ENCODE data around the gene SLK. TPM values are rescaled to one million over a fixed set of nuclear protein-coding genes. Genes with fewer than 3 reads are reported as not detected.

SLK gene
- polyA plus RNA-seq, 2 of the 4 experiments (the other 2 are of a cell fraction): 23.3 to 29.2 TPM

- CTCF ChIA-PET: interaction anchor here (0.7 to 2.2 kb wide), 5 partner anchors 9 to 133 kb away, joined by 3 to 7 read pairs (median 4); partner anchors contain the start of gene SFR1
- WGBS (ENCODE audit: missing lambda C conversion rate): 86% methylated on average over 1 of the region's 1 CpG
These were observed 54.3 kb downstream of the SLK start for GRCh38 chr10:104021246-104021645.

DNA sequence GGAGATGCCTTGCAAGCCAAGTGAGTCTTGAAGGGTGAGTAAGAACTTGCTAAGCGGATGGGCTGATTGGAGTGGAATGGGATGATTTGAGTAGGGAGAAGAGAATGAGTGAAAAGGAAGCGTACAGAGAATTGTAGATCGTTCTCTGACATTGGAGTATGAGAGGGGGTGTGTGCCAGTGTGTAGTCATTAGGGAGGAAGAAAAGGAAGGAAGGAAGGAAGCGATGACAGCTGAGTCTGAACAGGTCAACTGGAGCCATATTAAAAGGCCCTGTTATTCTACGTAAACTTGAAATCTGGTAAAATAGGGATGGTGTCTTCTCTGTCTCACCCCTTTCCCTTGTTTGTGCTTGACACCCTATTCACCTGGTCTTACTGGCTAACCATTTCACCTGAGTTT lies 55.1 kb downstream of the SLK start:
- ATAC-seq (no peak), FAIRE-seq (no peak), DNase-seq (ENCODE audit: low read depth in 1 of 2, low spot score in 1 of 2) (no peak)
- H3K27ac ChIP-seq: no peak overlapping the region
- TF ChIP-seq ZFP36 (IDR thresholded peaks at IDR 0.05; ENCODE audit: borderline replicate concordance, partially characterized antibody): no peak
- TF ChIP-seq RCOR1 (IDR thresholded peaks at IDR 0.05; ENCODE audit: low read depth, low read length): no peak
- TF ChIP-seq, protein P1, sequence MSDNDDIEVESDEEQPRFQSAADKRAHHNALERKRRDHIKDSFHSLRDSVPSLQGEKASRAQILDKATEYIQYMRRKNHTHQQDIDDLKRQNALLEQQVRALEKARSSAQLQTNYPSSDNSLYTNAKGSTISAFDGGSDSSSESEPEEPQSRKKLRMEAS (IDR thresholded peaks at IDR 0.05): no peak
- TF ChIP-seq EP300 (IDR thresholded peaks at IDR 0.05): no peak
- TF ChIP-seq RFX5 (IDR thresholded peaks at IDR 0.05): no peak
- TF ChIP-seq SREBF2 (IDR thresholded peaks at IDR 0.05): no peak
- TF ChIP-seq USF2 (IDR thresholded peaks at IDR 0.05): no peak
- TF ChIP-seq CBX2 (IDR thresholded peaks at IDR 0.05; ENCODE audit: borderline replicate concordance, low read depth): no peak
- TF ChIP-seq, protein P2, sequence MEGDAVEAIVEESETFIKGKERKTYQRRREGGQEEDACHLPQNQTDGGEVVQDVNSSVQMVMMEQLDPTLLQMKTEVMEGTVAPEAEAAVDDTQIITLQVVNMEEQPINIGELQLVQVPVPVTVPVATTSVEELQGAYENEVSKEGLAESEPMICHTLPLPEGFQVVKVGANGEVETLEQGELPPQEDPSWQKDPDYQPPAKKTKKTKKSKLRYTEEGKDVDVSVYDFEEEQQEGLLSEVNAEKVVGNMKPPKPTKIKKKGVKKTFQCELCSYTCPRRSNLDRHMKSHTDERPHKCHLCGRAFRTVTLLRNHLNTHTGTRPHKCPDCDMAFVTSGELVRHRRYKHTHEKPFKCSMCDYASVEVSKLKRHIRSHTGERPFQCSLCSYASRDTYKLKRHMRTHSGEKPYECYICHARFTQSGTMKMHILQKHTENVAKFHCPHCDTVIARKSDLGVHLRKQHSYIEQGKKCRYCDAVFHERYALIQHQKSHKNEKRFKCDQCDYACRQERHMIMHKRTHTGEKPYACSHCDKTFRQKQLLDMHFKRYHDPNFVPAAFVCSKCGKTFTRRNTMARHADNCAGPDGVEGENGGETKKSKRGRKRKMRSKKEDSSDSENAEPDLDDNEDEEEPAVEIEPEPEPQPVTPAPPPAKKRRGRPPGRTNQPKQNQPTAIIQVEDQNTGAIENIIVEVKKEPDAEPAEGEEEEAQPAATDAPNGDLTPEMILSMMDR (IDR thresholded peaks at IDR 0.05): no peak
- no peak for TF ChIP-seq REST (IDR thresholded peaks at IDR 0.05)
- TF ChIP-seq RARB (CRISPR knock-in tag; IDR thresholded peaks at IDR 0.05): no peak
- TF ChIP-seq ELK1 (IDR thresholded peaks at IDR 0.05; ENCODE audit: low read depth, low read length): no peak
- no peak for TF ChIP-seq NR3C1 (IDR thresholded peaks at IDR 0.05)
- TF ChIP-seq FOXS1 (CRISPR knock-in tag; IDR thresholded peaks at IDR 0.05): no peak
- TF ChIP-seq TFCP2L1 (CRISPR knock-in tag; IDR thresholded peaks at IDR 0.05): no peak
- H3K4me2 ChIP-seq: no peak overlapping the region
- H3K4me1 ChIP-seq: peaks cover 19% of the 10 kb centered on the region
- no peaks in the 10 kb centered on the region for H3K9me3 ChIP-seq
- ChIA-PET POLR2A (no interaction called here), CTCF (interaction anchor here (0.7 to 2.2 kb wide), 5 partner anchors 9 to 134 kb away, joined by 3 to 7 read pairs (median 4); partner anchors contain the start of gene SFR1)
- no peak overlapping the region for H3K4me3 ChIP-seq
- WGBS (ENCODE audit: missing lambda C conversion rate): 96% methylated on average over 5 of the region's 5 CpGs

More at GRCh38 chr10:104021246-104021645, 54.3 kb downstream of the SLK start:
- POLR2A ChIA-PET: no interaction called here
- no peak overlapping the region for H3K27ac ChIP-seq
- H3K4me2 ChIP-seq: no peak overlapping the region
- ATAC-seq (no peak), DNase-seq (ENCODE audit: low read depth in 1 of 2, low spot score in 1 of 2) (no peak), FAIRE-seq (no peak)
- H3K9me3 ChIP-seq: no peaks in the 10 kb centered on the region
- peaks cover 16% of the 10 kb centered on the region for H3K4me1 ChIP-seq
- no peak overlapping the region for H3K4me3 ChIP-seq
- TF ChIP-seq, protein P3, sequence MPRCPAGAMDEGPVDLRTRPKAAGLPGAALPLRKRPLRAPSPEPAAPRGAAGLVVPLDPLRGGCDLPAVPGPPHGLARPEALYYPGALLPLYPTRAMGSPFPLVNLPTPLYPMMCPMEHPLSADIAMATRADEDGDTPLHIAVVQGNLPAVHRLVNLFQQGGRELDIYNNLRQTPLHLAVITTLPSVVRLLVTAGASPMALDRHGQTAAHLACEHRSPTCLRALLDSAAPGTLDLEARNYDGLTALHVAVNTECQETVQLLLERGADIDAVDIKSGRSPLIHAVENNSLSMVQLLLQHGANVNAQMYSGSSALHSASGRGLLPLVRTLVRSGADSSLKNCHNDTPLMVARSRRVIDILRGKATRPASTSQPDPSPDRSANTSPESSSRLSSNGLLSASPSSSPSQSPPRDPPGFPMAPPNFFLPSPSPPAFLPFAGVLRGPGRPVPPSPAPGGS (IDR thresholded peaks at IDR 0.05): no peak
- TF ChIP-seq ZNF302 (CRISPR knock-in tag; IDR thresholded peaks at IDR 0.05): no peak
- TF ChIP-seq GATA3 (IDR thresholded peaks at IDR 0.05; ENCODE audit: borderline replicate concordance): no peak
- no peak for TF ChIP-seq NFE2L2 (conservative IDR thresholded peaks at IDR 0.05; ENCODE audit: low read length)
- TF ChIP-seq JUNB (IDR thresholded peaks at IDR 0.05): no peak
- no peak for TF ChIP-seq RCOR1 (IDR thresholded peaks at IDR 0.05; ENCODE audit: low read depth, low read length)
- no peak for TF ChIP-seq KDM1A (IDR thresholded peaks at IDR 0.05; ENCODE audit: low read depth)

Measured in A549 (cell line).